Small intestine (tissue), 7 donors: ENCODE measurements around the gene PRPS2. TPM values are rescaled to one million over a fixed set of nuclear protein-coding genes. Genes with fewer than 3 reads are reported as not detected.

Source experiments
- DNase-seq, 2 donors: peaks; one replicate each; pipeline versions ENCODE4 v3.0.0 to v3.0.0-alpha.2; 2013
- FAIRE-seq: peaks from 2 replicates; lab custom pipeline; 2012; peaks lifted over from hg19 to GRCh38; lab: Jason Lieb, UNC
- H3K27ac ChIP-seq, 3 donors: one replicate each; pipeline ENCODE4 v1.5.1; 2013; ENCODE audit warnings: low read length in 2 of 3, mild to moderate bottlenecking in 2 of 3, control low read depth in 1 of 3, inconsistent platforms in 1 of 3, low read depth in 1 of 3, moderate library complexity in 1 of 3
- H3K27me3 ChIP-seq, 3 donors: one replicate each; pipeline ENCODE4 v1.6.1; 2013; ENCODE audit warnings: low read length in 3 of 3, inconsistent platforms in 1 of 3; ENCODE audit not compliant: control insufficient read depth in 3 of 3, insufficient read depth in 3 of 3
- H3K36me3 ChIP-seq, 3 donors: one replicate each; pipeline ENCODE4 v1.6.1; 2013; ENCODE audit warnings: low read length in 3 of 3, inconsistent platforms in 1 of 3, low read depth in 1 of 3, mild to moderate bottlenecking in 1 of 3, moderate library complexity in 1 of 3; ENCODE audit not compliant: control insufficient read depth in 3 of 3, insufficient read depth in 2 of 3
- H3K4me1 ChIP-seq, 3 donors: one replicate each; pipeline ENCODE4 v1.6.1; 2013; ENCODE audit warnings: low read length in 2 of 3, inconsistent platforms in 1 of 3, low read depth in 1 of 3, mild to moderate bottlenecking in 1 of 3, moderate library complexity in 1 of 3; ENCODE audit not compliant: control insufficient read depth in 3 of 3, insufficient read depth in 2 of 3
- H3K4me3 ChIP-seq, 3 donors: one replicate each; pipeline ENCODE4 v1.5.1; 2013; ENCODE audit warnings: low read length in 3 of 3, control low read depth in 1 of 3, inconsistent platforms in 1 of 3, low read depth in 1 of 3, mild to moderate bottlenecking in 1 of 3, moderate library complexity in 1 of 3
- H3K9me3 ChIP-seq, 2 donors: one replicate each; pipeline ENCODE4 v1.6.1; 2013; ENCODE audit warnings: low read depth in 1 of 2, low read length in 1 of 2; ENCODE audit not compliant: control insufficient read depth in 2 of 2, insufficient read depth in 1 of 2
- WGBS, 3 donors: extraction: QIAGEN DNeasy Blood & Tissue Kit; methylation state at CpG; one replicate each; pipeline ENCODE4 v1.1.7; 2013; 5-methylcytosine and 5-hydroxymethylcytosine counted together
- polyA plus RNA-seq, 4 donors: library from polyadenylated mRNA; stranded (reverse) in 3 of 4; unstranded in 1 of 4; fragments of 200-250 nt in 3 of 4; fragments of 120-200 nt in 1 of 4; gene quantifications; one replicate each; pipeline versions ENCODE4 v1.2.1 to v1.2.3, GENCODE V29; 2013
- donor health status: healthy with polysubstance abuse.
- donor health status: control.
- donor health status: control.
- donor health status: Bipolar disorder and iron deficiency.
- donor health status: healthy.

PRPS2 gene
- polyA plus RNA-seq, 4 donors, result 10.0 to 32.0 (median 25.4) TPM

DNA sequence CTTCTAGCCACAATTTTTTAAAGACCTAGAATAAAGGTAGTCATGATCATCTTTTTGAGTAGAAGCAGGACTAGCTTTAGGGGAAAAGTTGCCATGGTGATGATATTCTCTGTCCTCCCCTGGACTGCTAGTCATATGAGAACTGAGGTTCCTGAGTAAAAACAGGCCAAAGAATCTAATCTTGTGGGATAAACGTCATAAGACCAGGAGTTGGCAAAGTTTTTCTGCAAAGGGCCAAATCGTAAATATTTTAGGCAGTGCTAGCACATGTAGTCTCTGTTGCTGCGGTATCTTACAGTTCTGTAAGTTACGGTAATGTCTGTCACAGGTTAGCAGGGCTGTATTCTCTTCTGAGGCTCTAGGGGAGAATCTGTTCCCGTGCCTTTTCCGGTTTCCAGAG, 3.4 kb downstream of the PRPS2 start:
- Histone ChIP-seq H3K36me3 (peaks cover 0 to 4% (median 0%) of the 10 kb centered on the region in 3 donors), H3K27me3 (no peaks in the 10 kb centered on the region), H3K4me3 (no peak overlapping the region), H3K27ac (no peak overlapping the region), H3K9me3 (peaks cover 0 to 3% of the 10 kb centered on the region in 2 donors), H3K4me1 (no peaks in the 10 kb centered on the region)
- FAIRE-seq (no peak), DNase-seq (no peak)
- WGBS, 3 donors, result 87 to 93% (median 88%) methylated on average over 6 of the region's 6 CpGs

DNA sequence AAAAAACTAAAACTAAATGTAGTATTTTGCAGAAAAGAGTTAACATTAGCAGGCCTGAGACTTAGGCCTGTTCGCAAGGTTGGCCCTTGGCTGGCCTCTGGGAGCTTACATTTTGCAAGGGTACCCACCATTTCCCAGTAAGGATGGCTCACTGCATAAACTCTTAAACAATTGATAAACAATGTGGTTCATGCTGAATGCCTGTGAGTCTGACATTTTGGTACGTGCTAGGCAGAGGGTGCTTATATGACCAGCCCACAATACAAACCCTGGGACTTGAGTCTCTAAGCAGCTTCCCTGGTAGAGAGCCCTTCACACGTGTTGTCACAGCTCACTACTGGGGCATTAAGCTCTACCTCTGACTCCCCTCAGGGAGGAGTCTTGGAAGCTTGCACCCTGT, 7.4 kb downstream of the PRPS2 start:
- H3K4me3 ChIP-seq, result no peak overlapping the region
- H3K9me3 ChIP-seq, result peaks cover 0 to 3% of the 10 kb centered on the region in 2 donors
- FAIRE-seq (no peak), DNase-seq (no peak)
- 77 to 96% (median 89%) methylated on average over 3 of the region's 3 CpGs for WGBS, 3 donors
- no peak overlapping the region for H3K27ac ChIP-seq
- H3K4me1 ChIP-seq, result no peaks in the 10 kb centered on the region
- no peaks in the 10 kb centered on the region for H3K27me3 ChIP-seq
- H3K36me3 ChIP-seq, result peaks cover 0 to 7% (median 0%) of the 10 kb centered on the region in 3 donors

DNA sequence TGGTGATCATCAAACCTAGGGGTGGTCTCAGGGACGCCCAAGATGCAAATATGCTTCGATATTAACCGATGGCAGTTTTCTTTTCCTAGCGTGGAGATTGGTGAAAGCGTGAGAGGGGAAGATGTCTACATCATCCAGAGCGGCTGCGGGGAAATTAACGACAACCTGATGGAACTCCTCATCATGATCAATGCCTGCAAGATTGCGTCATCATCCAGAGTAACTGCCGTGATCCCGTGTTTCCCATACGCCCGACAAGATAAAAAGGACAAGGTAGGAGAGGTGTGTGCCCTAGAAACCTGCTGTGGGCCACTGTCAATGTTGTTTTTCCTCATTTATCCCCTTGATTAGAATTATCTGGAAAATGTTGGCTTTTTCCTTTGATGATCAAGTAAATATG, 7.9 kb downstream of the PRPS2 start:
- DNase-seq (no peak), FAIRE-seq (no peak)
- Histone ChIP-seq H3K4me3 (no peak overlapping the region), H3K36me3 (peaks cover 0 to 7% (median 0%) of the 10 kb centered on the region in 3 donors), H3K27ac (no peak overlapping the region), H3K4me1 (no peaks in the 10 kb centered on the region), H3K27me3 (no peaks in the 10 kb centered on the region), H3K9me3 (peaks cover 0 to 2% of the 10 kb centered on the region in 2 donors)
- 89 to 94% (median 90%) methylated on average over 13 of the region's 13 CpGs for WGBS, 3 donors

DNA sequence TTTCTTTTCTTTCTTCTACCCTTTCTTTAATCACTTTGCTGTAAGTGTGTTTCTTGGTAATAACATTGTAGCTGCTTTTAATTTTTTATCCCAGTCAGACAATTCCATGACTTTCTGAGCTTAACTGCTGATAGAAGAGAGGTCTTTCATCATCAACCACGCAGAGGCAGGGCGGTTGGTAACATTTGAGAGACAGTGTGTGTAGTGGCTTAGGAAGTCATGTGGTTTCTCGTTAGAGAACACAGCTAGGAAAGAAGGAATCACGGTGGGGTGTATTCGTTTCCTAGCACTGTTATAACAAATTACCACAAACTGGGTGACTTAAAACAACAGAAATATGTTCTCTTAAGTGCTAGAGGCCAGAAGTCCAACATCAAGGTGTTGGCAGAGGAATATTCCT, 11.5 kb downstream of the PRPS2 start:
- no peaks in the 10 kb centered on the region for H3K27me3 ChIP-seq
- 73 to 87% (median 85%) methylated on average over 5 of the region's 5 CpGs for WGBS, 3 donors
- DNase-seq (no peak), FAIRE-seq (no peak)
- H3K36me3 ChIP-seq, result peaks cover 0 to 9% (median 0%) of the 10 kb centered on the region in 3 donors
- no peaks in the 10 kb centered on the region for H3K4me1 ChIP-seq
- H3K4me3 ChIP-seq, result no peak overlapping the region
- H3K27ac ChIP-seq, result no peak overlapping the region
- H3K9me3 ChIP-seq, result no peaks in the 10 kb centered on the region

DNA sequence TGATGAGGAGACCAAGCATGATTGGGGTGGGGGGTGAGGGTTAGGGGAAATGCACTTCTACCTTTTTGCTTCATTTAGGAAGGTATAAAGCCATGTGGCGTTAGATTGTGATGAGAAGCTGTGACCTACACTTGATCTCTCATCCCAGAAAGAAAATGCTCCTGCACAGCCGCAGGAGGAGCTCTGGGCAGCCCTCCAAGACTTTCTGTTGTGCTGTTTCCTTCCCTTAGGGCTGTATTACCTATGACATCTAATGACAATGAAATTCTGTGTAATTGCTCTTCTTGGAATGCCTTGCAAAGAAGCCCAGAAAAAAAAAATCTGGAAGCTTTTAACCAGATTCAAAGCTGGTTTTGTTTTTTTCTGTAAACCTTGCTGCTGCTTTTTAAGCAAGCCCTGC, 13.4 kb downstream of the PRPS2 start:
- no peak for DNase-seq
- Histone ChIP-seq H3K4me1 (no peaks in the 10 kb centered on the region), H3K4me3 (no peak overlapping the region), H3K9me3 (no peaks in the 10 kb centered on the region), H3K27me3 (no peaks in the 10 kb centered on the region), H3K27ac (no peak overlapping the region), H3K36me3 (peaks cover 0 to 5% (median 0%) of the 10 kb centered on the region in 3 donors)
- 56 to 75% (median 70%) methylated on average over 2 of the region's 2 CpGs for WGBS, 3 donors
- no peak for FAIRE-seq

DNA sequence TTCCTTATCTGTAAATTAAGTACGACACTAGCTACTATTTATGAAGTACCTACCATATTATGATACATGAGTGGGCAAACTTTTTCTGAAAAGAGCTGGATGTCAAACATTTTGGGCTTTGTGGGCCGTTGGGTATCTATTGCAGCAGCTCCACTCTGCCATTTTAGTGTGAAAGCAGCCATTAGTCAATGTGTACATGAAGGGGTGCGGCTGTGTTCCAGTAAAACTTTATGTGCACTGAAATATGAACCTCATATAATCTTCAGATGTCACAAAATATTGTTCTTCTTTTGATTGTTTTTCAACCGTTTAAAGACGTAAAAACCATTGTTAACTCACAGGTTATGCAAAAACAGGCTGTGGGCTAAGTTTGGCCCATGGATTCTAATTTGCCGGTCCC, 14.1 kb downstream of the PRPS2 start:
- H3K9me3 ChIP-seq, result no peaks in the 10 kb centered on the region
- no peaks in the 10 kb centered on the region for H3K4me1 ChIP-seq
- FAIRE-seq (no peak), DNase-seq (no peak)
- 84 to 91% (median 90%) methylated on average over 6 of the region's 6 CpGs for WGBS, 3 donors
- H3K36me3 ChIP-seq, result peaks cover 0 to 5% (median 0%) of the 10 kb centered on the region in 3 donors
- H3K27me3 ChIP-seq, result no peaks in the 10 kb centered on the region
- no peak overlapping the region for H3K27ac ChIP-seq
- no peak overlapping the region for H3K4me3 ChIP-seq

DNA sequence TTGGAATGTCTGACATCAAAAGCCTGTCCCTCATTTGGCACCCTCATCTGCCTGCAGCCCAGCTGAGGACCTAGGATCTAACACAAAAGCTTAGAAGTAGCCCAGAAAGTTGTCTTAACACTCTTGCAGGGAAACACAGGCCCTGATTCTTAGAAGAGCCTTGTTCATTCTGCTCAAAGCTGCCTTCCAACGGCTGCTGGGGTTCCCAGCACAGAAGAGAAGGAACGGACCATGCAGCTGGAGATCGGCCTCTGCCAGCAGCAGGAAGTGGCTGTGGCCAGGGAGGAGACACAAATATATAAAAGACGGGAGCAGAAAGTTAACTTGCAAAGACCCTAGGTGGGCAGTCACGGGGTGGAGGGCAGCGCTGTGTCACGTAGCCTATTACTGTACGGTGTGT, 20.4 kb downstream of the PRPS2 start:
- Histone ChIP-seq H3K4me3 (no peak overlapping the region), H3K36me3 (peaks cover 0 to 14% (median 0%) of the 10 kb centered on the region in 3 donors), H3K27me3 (no peaks in the 10 kb centered on the region), H3K4me1 (no peaks in the 10 kb centered on the region), H3K27ac (no peak overlapping the region), H3K9me3 (no peaks in the 10 kb centered on the region)
- DNase-seq, result no peak
- FAIRE-seq, result no peak
- 77 to 93% (median 83%) methylated on average over 8 of the region's 8 CpGs for WGBS, 3 donors

DNA sequence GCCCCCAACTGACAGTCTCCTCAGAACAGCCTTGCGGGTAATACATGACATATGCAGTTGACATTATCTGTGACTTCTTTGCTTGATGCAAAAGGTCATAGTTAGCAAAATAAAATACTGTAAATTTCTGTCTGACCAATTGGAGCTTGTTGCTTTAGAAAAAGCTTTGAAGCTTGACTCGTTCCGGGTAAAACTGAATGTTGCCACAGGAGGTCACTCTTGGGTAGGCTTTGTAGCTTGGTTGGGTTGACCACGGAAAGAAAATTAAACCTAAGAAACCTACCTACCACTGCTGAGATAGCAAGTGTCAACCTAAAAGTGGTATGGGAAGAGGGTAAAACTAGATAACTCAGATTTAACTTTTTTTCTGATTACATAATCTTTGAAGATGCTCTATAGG, 23.2 kb downstream of the PRPS2 start:
- DNase-seq (peak; percentile 35 to 52), FAIRE-seq (no peak)
- Histone ChIP-seq H3K36me3 (peaks cover 0 to 18% (median 0%) of the 10 kb centered on the region in 3 donors), H3K4me1 (no peaks in the 10 kb centered on the region), H3K9me3 (no peaks in the 10 kb centered on the region), H3K4me3 (no peak overlapping the region), H3K27ac (no peak overlapping the region), H3K27me3 (no peaks in the 10 kb centered on the region)
- WGBS, 3 donors, result 20 to 27% (median 21%) methylated on average over 4 of the region's 4 CpGs

DNA sequence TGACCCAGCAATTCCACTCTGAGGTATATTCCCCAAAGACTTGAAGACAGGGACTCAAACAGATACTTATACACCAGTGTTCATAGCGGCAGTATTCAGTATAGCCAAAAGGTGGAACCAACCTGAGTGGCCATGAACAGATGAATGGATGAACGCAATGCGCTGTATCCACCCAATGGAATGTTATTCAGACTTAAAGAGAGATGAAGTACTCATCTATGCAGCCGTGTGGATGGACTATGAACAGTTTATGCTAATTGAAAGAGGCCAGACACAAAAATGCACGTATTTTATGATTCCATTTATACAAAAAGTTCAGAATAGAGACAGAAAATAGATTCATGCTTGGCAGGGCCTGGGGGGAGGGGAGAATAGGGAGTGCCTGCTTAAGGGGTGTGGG, 26.3 kb downstream of the PRPS2 start:
- H3K4me3 ChIP-seq, result no peak overlapping the region
- WGBS, 3 donors, result 74 to 76% (median 74%) methylated on average over 5 of the region's 5 CpGs
- no peaks in the 10 kb centered on the region for H3K4me1 ChIP-seq
- H3K27ac ChIP-seq, result no peak overlapping the region
- H3K36me3 ChIP-seq, result peaks cover 0 to 18% (median 2%) of the 10 kb centered on the region in 3 donors
- H3K9me3 ChIP-seq, result no peaks in the 10 kb centered on the region
- H3K27me3 ChIP-seq, result no peaks in the 10 kb centered on the region
- FAIRE-seq (no peak), DNase-seq (no peak)
